HG03097 (cell line): ENCODE results near the gene CSAD.
"Not testable (repeated sequence)": the region's sequence is repeated elsewhere in the genome, so short reads cannot be mapped to it uniquely, and the experiment has no call there.

Experiments
- ATAC-seq: cut with Tn5 transposase; IDR thresholded peaks from one replicate; pipeline ENCODE4 v1.9.1; 2021; ENCODE audit not compliant: unreplicated experiment, low FRiP score

CSAD gene

DNA sequence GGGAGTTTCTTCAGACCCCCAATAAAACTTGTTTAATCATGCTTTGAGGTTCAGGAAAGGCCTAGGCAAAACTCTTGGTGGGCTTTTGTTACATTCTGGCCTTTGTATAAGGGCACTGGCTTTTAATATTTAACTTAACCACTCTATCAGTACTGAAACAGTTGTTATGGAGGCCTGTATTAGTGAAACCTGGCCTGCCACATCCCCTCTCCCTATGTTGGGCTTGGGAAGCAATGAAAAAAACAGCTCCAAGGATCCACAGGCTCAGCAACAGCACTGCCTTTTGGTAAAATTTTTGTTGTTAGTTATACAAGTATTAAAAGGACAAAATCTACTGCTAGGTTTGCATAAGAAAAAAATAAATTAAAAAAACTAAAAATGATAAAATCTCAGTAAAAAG, 66.8 kb downstream of the CSAD start:
- ATAC-seq = no peak

DNA sequence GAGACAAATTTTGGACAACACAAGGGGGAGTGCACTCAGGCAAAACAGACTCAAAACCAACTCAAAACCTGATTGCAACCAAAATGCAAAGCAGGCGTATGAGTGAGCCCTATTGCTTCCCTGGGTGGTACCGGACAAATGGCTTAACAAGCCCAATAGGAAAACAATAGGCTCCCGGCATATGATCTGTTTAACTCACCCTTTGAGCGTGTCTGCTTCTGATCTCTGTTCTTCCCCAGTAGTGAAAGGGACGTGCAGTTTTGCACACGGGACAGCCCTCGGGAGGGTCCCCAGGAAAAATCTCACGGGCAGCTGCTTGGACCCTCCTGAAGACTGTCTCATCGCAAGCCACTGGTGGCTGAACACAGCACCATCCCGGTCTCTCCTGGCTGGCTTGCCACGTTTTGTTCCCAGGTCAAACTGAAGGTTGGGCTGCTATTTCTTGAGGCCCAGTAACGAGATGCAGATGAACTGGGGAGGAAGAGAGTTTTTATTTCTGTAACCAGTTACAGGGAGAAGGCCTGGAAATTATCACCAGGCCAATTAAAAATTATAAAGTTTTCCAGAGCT, 67.5 kb downstream of the CSAD start:
- ATAC-seq = no peak

DNA sequence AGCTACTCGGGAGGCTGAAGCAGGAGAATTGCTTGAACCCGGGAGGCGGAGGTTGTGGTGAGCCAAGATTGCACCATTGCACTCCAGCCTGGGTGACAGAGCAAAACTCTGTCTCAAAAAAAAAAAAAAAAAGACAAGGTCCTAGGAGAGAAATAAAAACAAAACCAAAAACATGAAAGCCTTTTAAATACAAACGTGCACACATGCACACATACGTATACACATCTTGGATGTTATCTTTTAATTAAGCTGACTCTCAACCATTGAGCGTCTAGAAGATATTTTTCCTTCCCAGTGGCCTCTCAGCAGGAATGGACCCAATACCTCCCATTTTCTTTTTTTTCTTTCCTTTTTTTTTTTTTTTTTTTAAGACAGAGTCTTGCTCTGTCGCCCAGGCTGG, 68.3 kb downstream of the CSAD start:
- not testable (repeated sequence) for ATAC-seq
